ENCODE data around the gene PELO. TPM values are rescaled to one million over a fixed set of nuclear protein-coding genes. Genes with fewer than 3 reads are reported as not detected.
A peak's percentile ranks its signal among the peaks of the same experiment; 100 is the strongest.

The PELO gene
- polyA plus RNA-seq, 2 of the 4 experiments (the other 2 are of a cell fraction): 15.6 to 20.1 TPM

GRCh38 chr5:52810426-52810825 lies 22.7 kb downstream of the PELO start (continued):
- TF ChIP-seq PBX3 (IDR thresholded peaks at IDR 0.05) (no peak), ESRRA (IDR thresholded peaks at IDR 0.05; ENCODE audit: borderline replicate concordance, low read length) (no peak), CBX2 (IDR thresholded peaks at IDR 0.05; ENCODE audit: borderline replicate concordance, low read depth) (no peak), NR3C1 (IDR thresholded peaks at IDR 0.05) (no peak), EHF (CRISPR knock-in tag; IDR thresholded peaks at IDR 0.05) (no peak), ATOH8 (CRISPR knock-in tag; IDR thresholded peaks at IDR 0.05; ENCODE audit: low read depth) (no peak), ZNF302 (CRISPR knock-in tag; IDR thresholded peaks at IDR 0.05) (no peak)

GRCh38 chr5:52811067-52811749 lies 23.5 kb downstream of the PELO start:
- no peak overlapping the region; a peak in 1 of 6 replicates for H3K27ac ChIP-seq

GRCh38 chr5:52814352-52815148 lies 26.8 kb downstream of the PELO start:
- no peak overlapping the region for H3K4me2 ChIP-seq
- FAIRE-seq (no peak), ATAC-seq (no peak), DNase-seq (ENCODE audit: low read depth in 1 of 2, low spot score in 1 of 2) (no peak)
- peaks cover 22% of the 10 kb centered on the region for H3K4me1 ChIP-seq
- no peaks in the 10 kb centered on the region for H3K9me3 ChIP-seq
- H3K27ac ChIP-seq: no peak overlapping the region
- TF ChIP-seq NPAS2 (CRISPR knock-in tag; IDR thresholded peaks at IDR 0.05; ENCODE audit: borderline replicate concordance): no peak
- no peak for TF ChIP-seq CHD4 (IDR thresholded peaks at IDR 0.05; ENCODE audit: borderline replicate concordance)
- TF ChIP-seq HES2 (IDR thresholded peaks at IDR 0.05): no peak
- TF ChIP-seq TP53 (CRISPR knock-in tag; IDR thresholded peaks at IDR 0.05): no peak
- no peak for TF ChIP-seq HOXA7 (CRISPR knock-in tag; IDR thresholded peaks at IDR 0.05)
- TF ChIP-seq ZNF302 (CRISPR knock-in tag; IDR thresholded peaks at IDR 0.05): no peak
- no peak for TF ChIP-seq PBX3 (IDR thresholded peaks at IDR 0.05)
- no peak for TF ChIP-seq HMGXB4 (CRISPR knock-in tag; IDR thresholded peaks at IDR 0.05; ENCODE audit: borderline replicate concordance)
- TF ChIP-seq RNF2 (IDR thresholded peaks at IDR 0.05; ENCODE audit: borderline replicate concordance, low read depth): no peak
- TF ChIP-seq ATOH8 (CRISPR knock-in tag; IDR thresholded peaks at IDR 0.05; ENCODE audit: low read depth): no peak
- WGBS (ENCODE audit: missing lambda C conversion rate): 72% methylated on average over 4 of the region's 4 CpGs
- ChIA-PET POLR2A (no interaction called here), CTCF (no interaction called here)
- no peak overlapping the region for H3K4me3 ChIP-seq

More at GRCh38 chr5:52811067-52811749, 23.5 kb downstream of the PELO start:
- ATAC-seq: peak; percentile 73 to 85
- Histone ChIP-seq H3K4me3 (no peak overlapping the region), H3K4me1 (peaks cover 41% of the 10 kb centered on the region), H3K9me3 (no peaks in the 10 kb centered on the region), H3K4me2 (peak overlapping the region; percentile 33; the same call in 2 of the 3 replicates)
- CTCF ChIA-PET: interaction anchor here (1.6 to 2.0 kb wide), 2 partner anchors 12 to 15 kb away, joined by 3 to 4 read pairs; no protein-coding TSS in a partner anchor
- POLR2A ChIA-PET: interaction anchor here (1.7 kb wide), 1 partner anchor 12 kb away, joined by 5 read pairs; no protein-coding TSS in a partner anchor
- no peak for TF ChIP-seq JUN (IDR thresholded peaks at IDR 0.05)
- no peak for TF ChIP-seq NPAS2 (CRISPR knock-in tag; IDR thresholded peaks at IDR 0.05; ENCODE audit: borderline replicate concordance)
- 0 out of 4 replicates have a peak, but pooled peaks of 1 of the 2 experiments have one; percentile 24 for TF ChIP-seq CEBPB (IDR thresholded peaks at IDR 0.05)
- 0 out of 2 replicates have a peak, but pooled peaks have one; percentile 19 for TF ChIP-seq FOSL2 (IDR thresholded peaks at IDR 0.05)
- peak; percentile 66 for TF ChIP-seq FOSL2 (CRISPR knock-in tag; IDR thresholded peaks at IDR 0.05)
- 45% methylated on average over 3 of the region's 3 CpGs for WGBS (ENCODE audit: missing lambda C conversion rate)
- no peak for FAIRE-seq
- peak in 1 of 2 experiments; percentile 60 for DNase-seq (ENCODE audit: low read depth in 1 of 2, low spot score in 1 of 2)
